ENCODE measurements around the gene IKBKE. TPM values are rescaled to one million over a fixed set of nuclear protein-coding genes. Genes with fewer than 3 reads are reported as not detected.

IKBKE gene
- polyA plus RNA-seq, 1 donor (not counting 4 experiments of a cell fraction or from before 2014, with no cell fraction given) = 8.9 TPM

GRCh38 chr1:206435445-206435844, 34.8 kb upstream of the IKBKE start:
- H4K20me1 ChIP-seq (ENCODE audit: control insufficient read depth, extremely low read depth, insufficient read depth, low read length) = no peaks in the 10 kb centered on the region
- H3K4me1 ChIP-seq (ENCODE audit: control insufficient read depth, extremely low read depth, insufficient read depth, low read length) = no peaks in the 10 kb centered on the region
- no peak overlapping the region for H3K27ac ChIP-seq (ENCODE audit: control insufficient read depth, insufficient read depth, low read length)
- FAIRE-seq = no peak
- H3K9me1 ChIP-seq (ENCODE audit: control insufficient read depth, extremely low read depth, insufficient read depth, low read length) = no peaks in the 10 kb centered on the region
- no peaks in the 10 kb centered on the region for H3K27me3 ChIP-seq (ENCODE audit: control insufficient read depth, extremely low read depth, insufficient read depth, low read length)
- no peak overlapping the region for H3K4me3 ChIP-seq (ENCODE audit: control insufficient read depth in 2 of 3, extremely low read depth in 1 of 3, insufficient read depth in 2 of 3, low read depth in 1 of 3, low read length in 3 of 3)
- dilution Hi-C loops (cut with MboI; ENCODE audit: extremely low pct_ligation_motif_present, low sequenced_read_pairs) = no loop called here
- H3K79me2 ChIP-seq (ENCODE audit: control insufficient read depth, insufficient read depth, low read length) = no peaks in the 10 kb centered on the region
- no peak overlapping the region for H3K4me2 ChIP-seq (ENCODE audit: control insufficient read depth, extremely low read depth, insufficient read depth, low read depth, low read length)
- H3K9me3 ChIP-seq (ENCODE audit: control insufficient read depth, low read depth, low read length) = no peaks in the 10 kb centered on the region
- H2AFZ ChIP-seq (ENCODE audit: control insufficient read depth, low read length) = no peak overlapping the region
- H3K9ac ChIP-seq (ENCODE audit: control insufficient read depth, extremely low read depth, insufficient read depth, low read length) = no peak overlapping the region
- TF ChIP-seq EZH2 (IDR thresholded peaks at IDR 0.05; ENCODE audit: low read length) (no peak), CTCF (optimal IDR thresholded peaks at IDR 0.05 in 1 of 3, IDR thresholded peaks at IDR 0.05 in 1 of 3, conservative IDR thresholded peaks at IDR 0.05 in 1 of 3; ENCODE audit: extremely low read depth in 1 of 3, insufficient read depth in 2 of 3, low read length in 3 of 3) (no peak)
- DNase-seq (ENCODE audit: low read depth, low spot score) = no peak
- peaks cover 19 to 29% of the 10 kb centered on the region in 2 experiments for H3K36me3 ChIP-seq (ENCODE audit: control insufficient read depth in 2 of 2, extremely low read depth in 1 of 2, insufficient read depth in 2 of 2, low read length in 2 of 2)

GRCh38 chr1:206438554-206438953, 31.7 kb upstream of the IKBKE start:
- no peak overlapping the region for H3K4me3 ChIP-seq (ENCODE audit: control insufficient read depth in 2 of 3, extremely low read depth in 1 of 3, insufficient read depth in 2 of 3, low read depth in 1 of 3, low read length in 3 of 3)
- no peak overlapping the region for H3K4me2 ChIP-seq (ENCODE audit: control insufficient read depth, extremely low read depth, insufficient read depth, low read depth, low read length)
- no peak overlapping the region for H2AFZ ChIP-seq (ENCODE audit: control insufficient read depth, low read length)
- DNase-seq (ENCODE audit: low read depth, low spot score) = no peak
- dilution Hi-C loops (cut with MboI; ENCODE audit: extremely low pct_ligation_motif_present, low sequenced_read_pairs) = no loop called here
- no peaks in the 10 kb centered on the region for H4K20me1 ChIP-seq (ENCODE audit: control insufficient read depth, extremely low read depth, insufficient read depth, low read length)
- no peak overlapping the region for H3K27ac ChIP-seq (ENCODE audit: control insufficient read depth, insufficient read depth, low read length)
- H3K9me1 ChIP-seq (ENCODE audit: control insufficient read depth, extremely low read depth, insufficient read depth, low read length) = no peaks in the 10 kb centered on the region
- peaks cover 17 to 23% of the 10 kb centered on the region in 2 experiments for H3K36me3 ChIP-seq (ENCODE audit: control insufficient read depth in 2 of 2, extremely low read depth in 1 of 2, insufficient read depth in 2 of 2, low read length in 2 of 2)
- H3K9me3 ChIP-seq (ENCODE audit: control insufficient read depth, low read depth, low read length) = no peaks in the 10 kb centered on the region
- FAIRE-seq = no peak
- H3K9ac ChIP-seq (ENCODE audit: control insufficient read depth, extremely low read depth, insufficient read depth, low read length) = no peak overlapping the region
- H3K79me2 ChIP-seq (ENCODE audit: control insufficient read depth, insufficient read depth, low read length) = no peaks in the 10 kb centered on the region
- H3K4me1 ChIP-seq (ENCODE audit: control insufficient read depth, extremely low read depth, insufficient read depth, low read length) = peaks cover 13% of the 10 kb centered on the region
- no peaks in the 10 kb centered on the region for H3K27me3 ChIP-seq (ENCODE audit: control insufficient read depth, extremely low read depth, insufficient read depth, low read length)
- TF ChIP-seq CTCF (optimal IDR thresholded peaks at IDR 0.05 in 1 of 3, IDR thresholded peaks at IDR 0.05 in 1 of 3, conservative IDR thresholded peaks at IDR 0.05 in 1 of 3; ENCODE audit: extremely low read depth in 1 of 3, insufficient read depth in 2 of 3, low read length in 3 of 3) (no peak), EZH2 (IDR thresholded peaks at IDR 0.05; ENCODE audit: low read length) (no peak)

Data from keratinocyte (primary cell).